NCI-H1417 (cell line): ENCODE results near the gene ITGB1BP1.

ENCODE experiments used
- DNase-seq, 3 experiments: peaks; one replicate each; lab custom pipeline; 2025; lab: John Stamatoyannopoulos, UW

Gene ITGB1BP1

GRCh38 chr2:9423100-9423921, at the start of gene ITGB1BP1, which contains the start of gene CPSF3:
Gene ITGB1BP1, minus strand, starts transcription at chr2:9423528. Its CDS starts 4,831 bp downstream, at chr2:9418697.
Gene CPSF3, plus strand, starts transcription at chr2:9423654. Its CDS starts 120 bp downstream, at chr2:9423774.
- peak; percentile 99 to 100 (median 100) for DNase-seq

- no peak for DNase-seq
Observed at GRCh38 chr2:9472511-9472910, 49.2 kb upstream of the ITGB1BP1 start.

- DNase-seq = no peak
Observed at GRCh38 chr2:9471206-9471605, 47.9 kb upstream of the ITGB1BP1 start.

- DNase-seq = peak in 1 of 3 experiments; percentile 33
Observed at GRCh38 chr2:9467687-9468086, 44.4 kb upstream of the ITGB1BP1 start.

- no peak for DNase-seq
Observed at GRCh38 chr2:9466147-9466683, 42.9 kb upstream of the ITGB1BP1 start.

- DNase-seq = no peak
Observed at GRCh38 chr2:9465170-9465569, 41.8 kb upstream of the ITGB1BP1 start.

GRCh38 chr2:9463698-9464034, 40.3 kb upstream of the ITGB1BP1 start:
- DNase-seq = peak in 1 of 3 experiments; percentile 50

GRCh38 chr2:9462886-9463697, 39.8 kb upstream of the ITGB1BP1 start:
- peak; percentile 18 to 81 (median 64) for DNase-seq

- DNase-seq = peak in 1 of 3 experiments; percentile 38
Observed at GRCh38 chr2:9462313-9462712, 39.0 kb upstream of the ITGB1BP1 start.

- DNase-seq = no peak
Observed at GRCh38 chr2:9461079-9461478, 37.8 kb upstream of the ITGB1BP1 start.

- DNase-seq = no peak
Observed at GRCh38 chr2:9460441-9461017, 37.2 kb upstream of the ITGB1BP1 start.

- DNase-seq = peak in 1 of 3 experiments; percentile 30
Observed at GRCh38 chr2:9451231-9451630, 27.9 kb upstream of the ITGB1BP1 start.

- no peak for DNase-seq
Observed at GRCh38 chr2:9445089-9445488, 21.8 kb upstream of the ITGB1BP1 start.

- DNase-seq = no peak
Observed at GRCh38 chr2:9443526-9443925, 20.2 kb upstream of the ITGB1BP1 start.

GRCh38 chr2:9441556-9441955, 18.2 kb upstream of the ITGB1BP1 start:
- no peak for DNase-seq

GRCh38 chr2:9440058-9440727, 16.9 kb upstream of the ITGB1BP1 start:
- no peak for DNase-seq

GRCh38 chr2:9439536-9439935, 16.2 kb upstream of the ITGB1BP1 start:
- no peak for DNase-seq

- DNase-seq = no peak
Observed at GRCh38 chr2:9434489-9434888, 11.2 kb upstream of the ITGB1BP1 start.

- no peak for DNase-seq
Observed at GRCh38 chr2:9430316-9431293, 7.3 kb upstream of the ITGB1BP1 start.

GRCh38 chr2:9428965-9429577, 5.7 kb upstream of the ITGB1BP1 start:
- no peak for DNase-seq
